ENCODE data around the gene CCNQ.

The CCNQ gene

GRCh38 chrX:153596981-153597750, 1.8 kb downstream of the CCNQ start:
- DNase-seq (ENCODE audit: low read depth in 2 of 2), result no peak

DNA sequence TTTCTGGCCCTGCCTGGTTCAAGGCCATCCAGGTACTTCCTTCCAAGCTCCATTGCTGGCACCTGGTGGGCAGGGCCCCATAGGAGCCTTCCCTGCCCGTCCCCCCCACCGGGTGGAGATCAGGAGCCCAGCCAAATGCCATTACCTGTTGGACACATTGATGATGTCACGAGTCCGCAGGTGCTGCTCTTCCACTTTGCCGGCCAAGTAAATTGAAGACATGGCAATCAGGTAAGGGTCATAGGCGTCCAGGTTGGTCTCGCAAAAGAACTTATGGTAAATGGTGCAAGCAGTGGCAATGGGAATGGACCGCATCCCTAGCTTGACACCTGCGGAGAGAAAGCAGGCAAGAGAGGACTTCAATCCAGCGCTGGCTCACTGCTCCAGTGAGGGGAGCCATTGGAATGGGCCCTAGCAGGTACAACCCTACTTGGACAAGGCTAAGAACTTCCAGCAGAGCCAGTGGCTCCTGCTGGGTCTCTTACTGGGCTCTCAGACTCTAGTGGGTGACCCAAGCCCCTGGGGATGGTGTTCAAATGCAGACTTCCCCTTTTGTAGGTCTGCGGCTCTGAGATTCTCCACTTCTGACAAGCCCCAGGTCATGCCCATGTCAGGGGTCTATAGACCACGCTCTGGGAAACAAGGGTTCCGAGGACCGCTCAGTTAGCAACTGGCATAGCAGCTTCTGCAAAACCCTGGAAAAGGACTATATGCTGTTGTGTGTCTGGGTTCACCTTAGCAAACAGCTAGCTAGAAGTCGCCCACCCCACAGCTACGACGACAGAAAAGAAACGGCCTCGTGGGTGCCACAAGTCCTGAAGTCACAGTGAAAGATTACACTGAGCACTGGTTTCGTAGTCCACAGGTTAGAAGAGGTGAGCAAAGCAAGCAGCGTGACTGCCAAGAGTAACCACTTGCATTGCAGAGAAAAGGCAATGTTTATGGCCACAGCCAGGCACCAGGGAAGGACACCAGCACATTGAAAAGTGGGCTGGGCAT, 2.8 kb downstream of the CCNQ start:
- DNase-seq (ENCODE audit: low read depth in 2 of 2), result no peak

DNA sequence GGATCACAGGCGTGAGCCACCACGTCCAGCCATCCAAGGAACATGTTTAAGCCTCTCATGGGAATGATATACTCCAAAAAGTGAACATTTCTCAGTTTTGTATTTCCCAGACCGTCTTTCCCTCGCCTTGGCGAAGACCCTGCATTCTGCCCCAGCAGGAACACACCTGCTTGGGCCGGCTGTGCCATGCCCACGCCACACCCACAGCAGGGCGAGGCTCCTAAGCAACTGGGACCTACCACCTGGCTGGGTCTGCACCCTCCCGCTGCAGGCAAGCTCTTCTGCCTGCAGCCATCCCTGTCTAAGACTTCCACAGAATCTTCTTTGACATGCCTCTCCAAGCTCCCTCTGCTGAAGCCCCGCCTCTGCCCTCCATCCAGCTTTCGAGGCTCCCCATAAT, 3.6 kb downstream of the CCNQ start:
- DNase-seq (ENCODE audit: low read depth in 2 of 2), result no peak

GRCh38 chrX:153593811-153594500, 5.0 kb downstream of the CCNQ start:
- DNase-seq (ENCODE audit: low read depth in 2 of 2), result no peak

DNA sequence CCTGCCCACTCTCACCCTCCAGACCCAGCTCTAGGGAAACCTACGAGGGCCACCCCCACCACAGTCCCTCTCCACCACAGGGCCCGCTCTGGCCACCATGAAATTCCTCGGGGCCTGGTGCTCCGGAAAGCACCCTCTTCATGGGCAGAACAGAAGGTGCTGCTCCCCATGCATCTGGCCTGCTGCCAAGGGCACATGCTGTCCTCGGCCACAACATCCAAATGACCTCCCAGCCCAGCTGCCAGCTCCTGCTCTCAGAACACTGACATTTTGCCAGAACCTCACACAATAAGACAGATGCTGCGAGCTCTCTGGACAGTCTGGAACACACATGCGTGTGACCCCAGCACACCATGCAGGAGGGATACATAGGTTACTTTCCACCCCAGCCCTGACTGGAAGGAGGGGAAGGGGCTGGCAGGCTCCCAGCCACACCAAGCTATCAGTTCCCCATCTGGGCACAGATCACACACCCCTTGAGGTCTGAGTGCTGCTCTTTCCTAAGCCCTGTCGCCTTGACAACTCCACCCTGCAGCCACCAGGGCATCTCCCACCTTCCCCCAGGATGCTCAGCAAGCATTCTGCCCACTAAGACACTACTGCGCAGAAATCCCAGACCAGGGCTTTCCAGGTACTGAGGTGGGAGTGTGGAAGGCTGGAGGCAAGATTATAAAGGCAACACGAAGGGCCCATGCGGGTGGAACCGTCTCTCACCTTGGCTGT, 5.8 kb downstream of the CCNQ start:
- DNase-seq (ENCODE audit: low read depth in 2 of 2), result no peak

GRCh38 chrX:153592091-153592833, 6.7 kb downstream of the CCNQ start:
- DNase-seq (ENCODE audit: low read depth in 2 of 2), result no peak

- no peak for DNase-seq (ENCODE audit: low read depth in 2 of 2)
These were observed 7.7 kb downstream of the CCNQ start for GRCh38 chrX:153590961-153591956.

DNA sequence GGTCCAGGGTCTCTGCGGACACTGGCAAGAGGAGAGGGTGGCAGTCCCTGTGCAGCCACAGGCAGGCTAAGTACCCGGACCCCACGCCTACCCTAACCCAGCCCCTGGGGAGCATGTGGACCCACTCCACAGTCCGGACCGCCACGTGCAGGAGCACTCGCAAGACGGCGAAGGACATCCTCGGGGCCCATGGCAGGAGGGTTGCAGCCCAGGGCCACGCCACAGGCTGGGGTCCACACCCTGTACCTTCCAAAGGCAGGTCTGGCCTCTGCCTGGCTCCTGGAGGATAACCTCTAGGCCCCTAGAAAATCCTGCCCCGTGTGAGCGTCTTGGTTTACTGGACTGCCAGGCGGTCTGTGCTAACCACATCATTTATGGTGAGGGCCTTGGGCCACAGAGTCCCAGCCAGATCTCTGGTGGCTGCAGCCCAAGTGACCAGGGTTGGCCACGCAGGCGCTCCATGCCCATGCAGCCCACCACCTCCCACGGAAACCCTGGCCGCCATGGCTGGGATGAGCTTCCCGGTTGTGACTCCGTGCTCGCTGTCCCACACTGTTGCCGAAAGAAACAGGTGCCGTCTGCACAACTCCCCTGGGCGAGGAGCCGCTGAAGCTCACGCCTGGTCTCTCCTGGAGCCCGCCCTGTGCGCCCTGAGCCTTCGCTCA, 10.0 kb downstream of the CCNQ start:
- DNase-seq (ENCODE audit: low read depth in 2 of 2), result no peak

- DNase-seq (ENCODE audit: low read depth in 2 of 2), result no peak
These were observed 10.7 kb downstream of the CCNQ start for GRCh38 chrX:153588021-153588781.

DNA sequence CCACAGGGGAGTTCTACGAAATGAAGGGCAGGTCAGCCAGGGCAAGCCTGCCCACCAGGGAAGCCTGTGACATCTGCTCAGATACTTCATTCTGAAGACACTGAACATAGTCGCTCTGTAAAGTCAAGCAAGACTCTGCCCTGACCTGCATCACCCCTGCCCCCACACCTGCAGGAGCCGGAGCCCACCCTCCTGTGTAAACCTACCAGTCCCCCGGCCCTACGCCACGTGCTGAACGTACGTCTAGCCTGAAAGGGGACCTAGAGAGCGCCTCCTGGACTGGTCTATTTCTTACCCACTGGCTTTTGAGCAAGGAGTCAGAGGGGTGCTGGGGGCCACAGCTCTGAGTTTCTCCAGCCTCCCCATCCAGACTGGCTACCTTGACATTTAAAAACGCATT, 11.6 kb downstream of the CCNQ start:
- no peak for DNase-seq (ENCODE audit: low read depth in 2 of 2)

GRCh38 chrX:153585827-153586226, 13.1 kb downstream of the CCNQ start:
- no peak for DNase-seq (ENCODE audit: low read depth in 2 of 2)

DNA sequence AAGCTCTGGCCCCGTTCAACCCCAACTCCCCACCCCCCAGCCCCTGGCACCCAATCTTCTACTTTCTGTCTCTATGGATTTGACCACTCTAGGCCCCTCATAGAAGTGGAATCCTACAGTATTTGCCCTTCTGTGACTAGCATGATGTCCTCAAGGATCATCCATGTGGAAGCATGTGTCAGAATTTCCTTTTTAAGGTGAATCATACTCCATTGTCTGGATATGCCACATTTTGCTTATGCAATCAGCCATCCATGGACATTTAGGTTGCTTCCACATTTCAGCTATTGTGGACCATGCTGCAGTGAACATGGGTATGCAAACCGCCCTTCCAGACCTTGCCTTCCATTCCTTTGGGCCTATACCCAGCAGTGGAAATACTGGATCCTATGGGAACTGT, 15.5 kb downstream of the CCNQ start:
- no peak for DNase-seq (ENCODE audit: low read depth in 2 of 2)

GRCh38 chrX:153582896-153583295, 16.0 kb downstream of the CCNQ start:
- peak; percentile 38 to 41 for DNase-seq (ENCODE audit: low read depth in 2 of 2)

DNA sequence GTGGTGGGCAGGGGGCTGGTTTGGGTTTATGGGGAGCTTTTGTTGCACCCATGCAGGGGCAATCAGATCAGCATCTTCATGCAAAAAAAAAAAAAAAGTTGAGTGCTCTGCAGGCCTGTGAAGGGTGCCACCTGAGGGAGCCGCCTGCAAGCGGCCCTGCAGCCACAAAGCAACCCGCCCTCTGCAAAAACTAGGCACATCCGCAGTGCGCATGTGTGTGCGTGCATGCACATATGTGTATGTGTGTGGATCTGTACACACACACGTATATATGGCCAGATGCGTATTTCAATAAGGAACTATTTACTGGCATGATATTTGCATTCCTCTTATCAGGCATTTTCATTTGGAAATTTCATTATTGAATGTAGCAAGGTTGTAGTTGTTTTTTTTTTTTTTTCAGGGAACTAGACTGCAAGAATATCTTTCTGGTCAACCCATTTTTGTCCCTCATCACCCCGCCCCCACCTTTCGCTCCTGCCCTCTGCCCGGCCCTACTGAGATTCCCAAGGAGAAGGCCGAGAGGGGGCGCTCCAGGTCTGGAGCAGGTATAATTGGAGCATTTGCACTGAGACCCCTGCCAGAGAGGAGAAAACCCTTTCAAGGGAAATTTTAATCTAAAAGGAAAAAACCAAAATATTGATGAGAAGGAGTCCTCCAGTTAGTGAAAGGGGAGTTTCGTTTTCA, 18.1 kb downstream of the CCNQ start:
- DNase-seq (ENCODE audit: low read depth in 2 of 2), result no peak

DNA sequence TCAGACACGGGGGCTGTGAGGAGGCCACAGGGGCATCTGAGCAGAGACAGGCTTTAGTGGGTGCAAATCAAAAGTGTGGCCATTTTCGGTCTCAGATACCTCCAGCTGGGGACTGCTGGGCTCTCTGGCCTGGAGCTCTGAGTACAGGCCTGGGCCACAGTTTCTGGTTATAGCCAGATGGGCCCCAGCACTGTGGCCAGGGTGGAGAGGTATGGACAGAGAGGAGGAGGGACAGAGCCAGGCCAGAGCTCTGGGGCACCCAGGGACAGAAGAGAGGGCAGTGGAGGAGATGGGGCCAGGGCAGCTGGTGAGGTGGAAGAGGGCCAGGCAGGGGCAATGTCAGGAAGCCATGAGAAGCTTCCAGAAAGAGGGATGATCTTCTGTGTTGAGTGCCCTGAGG, 20.1 kb downstream of the CCNQ start:
- DNase-seq (ENCODE audit: low read depth in 2 of 2), result no peak

DNA sequence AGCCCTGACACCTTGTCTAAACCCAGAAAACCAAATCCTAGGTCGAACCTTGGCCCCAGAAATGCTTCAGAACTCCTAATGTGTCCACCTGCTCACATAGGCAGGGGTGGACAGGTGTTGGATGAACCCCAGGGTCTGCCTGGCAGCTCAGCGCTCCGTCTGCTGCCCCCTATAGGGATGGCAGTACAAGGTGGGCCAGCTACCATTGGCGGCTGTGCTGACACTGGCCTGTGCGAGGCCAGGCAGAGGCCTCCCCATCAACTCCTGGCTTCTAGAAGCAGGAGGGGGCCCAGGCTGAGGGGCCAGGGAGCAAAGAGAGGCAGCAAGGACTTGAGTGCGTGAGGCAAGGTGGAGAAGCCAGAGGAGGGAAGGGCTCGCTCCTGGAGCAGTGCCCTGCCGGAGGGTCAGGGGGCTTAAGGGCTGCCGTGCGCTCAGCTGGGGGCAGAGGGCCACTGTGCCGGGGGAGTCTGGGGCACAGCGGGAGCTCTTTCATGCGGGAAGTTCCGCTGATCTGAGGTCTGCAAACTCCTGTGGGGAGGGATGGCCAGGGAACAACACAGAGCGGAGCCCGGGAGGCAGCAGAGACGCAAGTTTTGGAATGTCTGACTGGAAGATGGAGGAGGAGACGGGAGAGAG, 20.6 kb downstream of the CCNQ start:
- DNase-seq (ENCODE audit: low read depth in 2 of 2), result no peak

- no peak for DNase-seq (ENCODE audit: low read depth in 2 of 2)
These were observed 22.0 kb downstream of the CCNQ start for GRCh38 chrX:153576961-153577360.
